GM12873 (cell line): ENCODE results near the gene FRG2.
"Not testable (repeated sequence)": the region's sequence is repeated elsewhere in the genome, so short reads cannot be mapped to it uniquely, and the experiment has no call there.

Experiments used
- CTCF ChIP-seq: IDR thresholded peaks from 2 replicates; pipeline ENCODE4 v1.5.1; 2012; ENCODE audit warnings: low read depth, mild to moderate bottlenecking, moderate library complexity, low read length, control low read depth; ENCODE audit not compliant: insufficient read depth; ENCODE audit errors: missing control alignments

Gene FRG2

GRCh38 chr4:190027156-190027555 lies at the start of gene FRG2:
FRG2 (minus strand) TSS chr4:190027256; CDS start chr4:190027204, 52 bp downstream.
- not testable (repeated sequence) for TF ChIP-seq CTCF

GRCh38 chr4:190064342-190064741 lies 37.3 kb upstream of the FRG2 start, which contains the start of gene DBET:
DBET (plus strand) TSS chr4:190064502.
- TF ChIP-seq CTCF: not testable (repeated sequence)

GRCh38 chr4:190020790-190021717 lies 6.0 kb downstream of the FRG2 start:
- no peak for TF ChIP-seq CTCF

GRCh38 chr4:190019023-190019858 lies 7.8 kb downstream of the FRG2 start:
- TF ChIP-seq CTCF: no peak

- TF ChIP-seq CTCF: no peak
Observed at GRCh38 chr4:190018201-190018920, 8.7 kb downstream of the FRG2 start.

GRCh38 chr4:190017357-190018200 lies 9.5 kb downstream of the FRG2 start:
- TF ChIP-seq CTCF: no peak
